ENCODE measurements around the gene NKAP.

Gene NKAP

DNA sequence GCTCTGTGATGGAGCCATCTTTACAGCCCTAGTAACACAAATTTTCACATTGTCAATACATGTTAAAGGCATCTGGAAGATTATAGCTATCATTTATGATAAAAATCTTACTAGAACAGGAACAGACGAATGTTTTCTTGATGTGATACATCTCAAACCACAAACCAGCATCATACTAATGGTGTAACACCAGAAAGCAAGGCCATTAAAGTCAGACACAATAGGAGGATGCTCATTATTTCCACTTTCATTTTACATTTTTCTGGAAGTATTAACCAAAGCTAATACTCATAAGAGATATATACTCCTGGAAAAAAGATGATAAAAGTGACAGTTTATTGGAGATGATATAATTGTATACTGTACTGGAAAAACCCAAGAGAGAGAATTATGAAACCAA lies 42.6 kb downstream of the NKAP start:
- TF ChIP-seq, protein P1, sequence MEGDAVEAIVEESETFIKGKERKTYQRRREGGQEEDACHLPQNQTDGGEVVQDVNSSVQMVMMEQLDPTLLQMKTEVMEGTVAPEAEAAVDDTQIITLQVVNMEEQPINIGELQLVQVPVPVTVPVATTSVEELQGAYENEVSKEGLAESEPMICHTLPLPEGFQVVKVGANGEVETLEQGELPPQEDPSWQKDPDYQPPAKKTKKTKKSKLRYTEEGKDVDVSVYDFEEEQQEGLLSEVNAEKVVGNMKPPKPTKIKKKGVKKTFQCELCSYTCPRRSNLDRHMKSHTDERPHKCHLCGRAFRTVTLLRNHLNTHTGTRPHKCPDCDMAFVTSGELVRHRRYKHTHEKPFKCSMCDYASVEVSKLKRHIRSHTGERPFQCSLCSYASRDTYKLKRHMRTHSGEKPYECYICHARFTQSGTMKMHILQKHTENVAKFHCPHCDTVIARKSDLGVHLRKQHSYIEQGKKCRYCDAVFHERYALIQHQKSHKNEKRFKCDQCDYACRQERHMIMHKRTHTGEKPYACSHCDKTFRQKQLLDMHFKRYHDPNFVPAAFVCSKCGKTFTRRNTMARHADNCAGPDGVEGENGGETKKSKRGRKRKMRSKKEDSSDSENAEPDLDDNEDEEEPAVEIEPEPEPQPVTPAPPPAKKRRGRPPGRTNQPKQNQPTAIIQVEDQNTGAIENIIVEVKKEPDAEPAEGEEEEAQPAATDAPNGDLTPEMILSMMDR (IDR thresholded peaks at IDR 0.05), result no peak

DNA sequence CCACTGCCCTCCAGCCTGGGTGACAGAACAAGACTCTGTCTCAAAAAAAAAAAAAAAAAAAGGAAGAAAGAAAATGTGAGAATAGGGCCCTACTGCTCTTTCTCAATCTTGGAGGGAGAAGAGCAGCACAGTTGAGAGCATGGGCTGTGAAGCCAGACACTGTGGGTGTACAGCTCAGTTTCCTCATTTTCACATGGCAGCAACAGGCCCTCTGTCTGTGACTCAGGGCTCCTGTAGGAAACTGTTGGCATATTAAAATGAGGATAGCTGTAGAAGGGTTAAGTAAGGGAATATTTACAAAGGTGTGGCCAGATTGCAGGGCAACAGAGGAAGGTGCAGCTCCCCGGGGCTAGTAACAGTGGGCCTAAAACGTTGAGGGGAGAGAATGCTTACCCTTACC lies 44.4 kb downstream of the NKAP start:
- TF ChIP-seq, protein P1 (IDR thresholded peaks at IDR 0.05), result no peak

DNA sequence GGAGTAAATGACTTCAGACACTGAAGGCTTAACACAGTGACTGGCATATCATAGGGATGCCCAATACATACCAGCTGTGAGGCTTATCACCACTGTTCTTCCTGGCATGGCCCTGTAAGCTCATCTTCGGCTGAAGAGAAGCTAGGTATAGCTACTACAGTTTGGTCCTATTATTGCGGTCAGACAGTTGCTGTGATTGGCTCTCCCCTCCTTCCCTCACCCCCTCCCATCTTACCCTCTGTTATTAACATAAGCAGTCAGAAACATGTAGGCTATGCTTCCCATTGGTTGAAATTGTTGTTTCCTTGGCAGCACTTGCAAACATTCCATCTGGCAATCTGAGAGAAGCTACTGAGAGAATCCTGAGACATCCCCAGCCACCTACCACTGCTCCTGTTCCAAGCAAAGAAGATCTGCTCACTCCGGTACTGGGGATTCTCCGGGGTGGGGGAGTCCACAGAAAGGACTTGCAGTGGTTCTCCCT lies 47.7 kb downstream of the NKAP start, which contains the start of gene AKAP14:
Gene AKAP14 (plus strand): TSS at position 51 of the 484 bp plus-strand sequence. CDS start 7,331 bp downstream, outside the sequence.
- TF ChIP-seq, protein P1 (IDR thresholded peaks at IDR 0.05), result no peak

DNA sequence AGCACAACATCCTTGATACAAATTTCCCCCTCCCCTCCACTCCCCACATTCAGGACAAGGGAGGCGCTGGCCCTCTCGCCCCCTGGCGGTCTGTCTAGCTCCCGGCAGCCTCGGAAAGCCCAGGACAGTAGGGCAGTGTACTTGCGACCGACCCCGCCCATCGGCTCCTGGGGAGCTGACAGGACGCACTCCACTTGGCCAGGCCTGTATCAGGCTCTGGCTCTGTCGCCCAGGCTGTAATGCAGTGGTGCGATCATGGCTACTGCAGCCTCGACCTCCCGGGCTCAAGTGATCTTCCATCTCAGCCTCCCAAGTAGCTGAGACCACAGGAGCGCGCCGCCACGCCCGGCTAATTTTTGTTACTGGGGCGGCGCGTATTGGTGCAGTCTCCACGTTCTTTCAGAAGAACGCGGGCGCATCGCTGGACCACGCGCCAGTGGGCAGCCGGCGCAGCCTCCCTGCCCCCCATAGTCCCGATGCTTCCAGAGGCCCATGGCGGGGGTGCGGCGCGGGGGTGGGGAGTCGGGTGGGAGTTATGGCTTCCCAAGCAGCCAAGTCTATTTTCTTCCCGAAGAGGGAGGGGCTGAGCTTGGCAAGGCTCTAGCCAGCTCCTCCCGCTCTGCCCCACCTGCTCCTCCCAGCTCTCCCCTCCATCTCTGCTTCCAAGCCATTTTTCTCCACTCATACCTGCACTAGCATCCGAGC lies 55.7 kb downstream of the NKAP start:
- TF ChIP-seq, protein P1 (IDR thresholded peaks at IDR 0.05), result peak; percentile 39

DNA sequence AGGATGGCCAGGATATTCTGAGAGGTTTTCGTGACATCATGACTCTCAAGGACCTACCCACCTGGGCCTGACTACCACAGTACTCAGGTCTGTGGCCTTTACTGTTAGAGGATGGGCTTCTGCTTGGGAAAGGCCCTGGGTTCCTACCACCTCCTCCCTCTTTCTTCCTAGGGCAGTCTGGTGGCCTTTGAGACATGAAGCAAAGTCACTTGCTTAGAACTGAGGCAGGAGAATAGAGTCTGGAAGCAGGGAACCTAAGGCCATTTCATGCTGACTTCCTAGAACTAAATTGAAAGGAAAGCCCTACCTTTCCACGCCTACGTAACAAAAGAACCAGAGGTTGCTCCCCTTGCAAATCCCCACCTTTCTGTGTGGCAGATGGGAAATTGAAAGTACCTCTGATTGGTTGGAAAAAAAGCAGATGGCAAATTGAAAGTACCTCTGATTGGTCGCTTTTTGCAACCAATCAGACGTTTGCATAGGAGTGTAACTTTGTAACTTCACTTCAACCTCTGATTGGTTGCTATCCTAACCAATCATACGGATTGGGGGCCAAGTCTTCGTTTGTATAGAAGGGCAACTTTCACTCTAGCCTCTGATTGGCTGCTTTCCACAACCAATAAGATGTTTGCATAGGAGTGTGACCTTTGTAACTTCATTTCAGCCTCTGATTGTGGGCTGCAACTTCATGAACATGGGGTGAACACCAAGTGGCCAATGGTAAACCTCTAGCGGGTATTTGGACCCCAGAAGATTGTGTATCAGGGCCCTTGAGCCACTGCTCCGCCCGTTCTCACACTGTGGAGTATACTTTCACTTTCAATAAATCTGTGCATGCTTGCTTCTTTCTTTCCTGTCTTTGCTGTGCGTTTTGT lies 57.8 kb downstream of the NKAP start:
- TF ChIP-seq, protein P1 (IDR thresholded peaks at IDR 0.05), result no peak

DNA sequence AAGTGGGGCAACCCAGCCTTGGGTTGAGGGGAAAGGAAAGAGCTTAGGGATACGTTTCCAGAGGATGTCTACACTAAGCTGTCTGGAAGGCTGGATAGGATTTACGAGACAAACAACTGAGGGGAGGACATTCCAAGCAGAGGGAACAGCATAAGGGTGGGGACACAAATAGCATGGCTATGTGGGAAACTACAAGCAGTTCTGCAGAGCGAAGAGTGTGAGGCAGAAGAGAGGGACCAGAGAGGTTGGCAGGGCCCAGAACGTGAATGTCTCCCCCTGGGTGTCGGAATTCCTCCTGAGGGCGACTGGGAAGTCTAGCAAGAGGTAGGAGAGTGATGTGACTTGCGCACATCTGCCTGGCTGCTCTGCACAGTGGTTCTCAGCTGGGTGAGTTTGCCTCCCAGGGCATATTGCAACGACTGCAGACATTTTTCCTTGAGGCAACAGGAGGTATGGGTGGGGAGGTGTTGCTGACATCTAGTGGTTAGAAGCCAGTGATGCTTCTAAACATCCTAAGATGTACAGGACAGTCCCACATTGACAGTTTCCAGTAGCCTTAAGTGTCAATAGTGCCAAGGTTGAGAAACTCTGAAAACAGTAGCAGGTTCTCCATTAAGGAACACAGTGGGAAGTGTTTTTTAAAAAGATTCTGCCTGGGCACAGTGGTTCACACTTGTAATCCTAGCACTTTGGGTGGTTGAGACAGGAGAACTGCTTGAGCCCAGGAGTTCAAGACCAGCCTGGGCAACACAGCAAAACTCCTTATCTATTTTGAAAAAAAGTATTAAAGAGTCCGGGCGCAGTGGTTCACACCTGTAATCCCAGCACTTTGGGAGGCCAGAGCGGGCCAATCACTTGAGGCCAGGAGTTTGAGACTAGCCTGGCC lies 62.8 kb downstream of the NKAP start:
- TF ChIP-seq, protein P1 (IDR thresholded peaks at IDR 0.05), result peak; percentile 58

DNA sequence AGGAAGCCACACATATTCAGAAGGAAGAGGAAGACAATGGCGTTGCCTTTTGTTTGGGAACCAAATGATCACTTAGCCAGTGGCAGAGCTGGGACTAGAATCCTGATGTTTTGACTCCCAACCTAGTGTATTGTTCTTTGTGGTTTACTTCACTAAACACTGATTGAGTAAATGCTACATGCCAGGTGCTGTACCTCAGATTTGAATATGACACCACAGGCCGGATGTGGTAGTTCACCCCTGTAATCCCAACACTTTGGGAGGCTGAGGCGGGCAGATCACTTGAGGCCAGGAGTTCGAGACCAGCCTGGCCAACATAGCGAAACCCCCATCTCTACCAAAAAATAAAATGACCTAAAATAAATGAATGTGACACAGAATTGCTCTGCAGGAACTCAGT lies 63.5 kb downstream of the NKAP start:
- TF ChIP-seq, protein P1 (IDR thresholded peaks at IDR 0.05), result no peak

Data from LNCAP (cell line).